Prostate gland (tissue), 2 donors: ENCODE results near the gene CPLX1. TPM values are rescaled to one million over a fixed set of nuclear protein-coding genes. Genes with fewer than 3 reads are reported as not detected.

ENCODE experiments used
- DNase-seq: peaks from one replicate; pipeline ENCODE4 v3.0.0-alpha.2; 2019; ENCODE audit warnings: low spot score
- H3K27ac ChIP-seq, 2 donors: fragments of 200-600 bp; sonication (generic); 2 replicates each; pipeline ENCODE4 v1.5.1; 2017 to 2019
- H3K27me3 ChIP-seq: fragments of 200-600 bp; sonication (generic); replicated peaks from 2 replicates; pipeline ENCODE4 v1.5.1; 2019; ENCODE audit not compliant: insufficient read depth
- H3K36me3 ChIP-seq, 2 donors: fragments of 200-600 bp; sonication (generic); 1 replicate in 1 of 2; 2 replicates in 1 of 2; pipeline versions ENCODE4 v1.5.1 to v1.8.1; 2017 to 2019
- H3K4me1 ChIP-seq: fragments of 200-600 bp; sonication (generic); replicated peaks from 2 replicates; pipeline ENCODE4 v1.5.1; 2019
- H3K4me3 ChIP-seq, 2 donors: fragments of 200-600 bp; sonication (generic); 2 replicates each; pipeline ENCODE4 v1.5.1; 2017 to 2019
- H3K9me3 ChIP-seq: fragments of 200-600 bp; sonication (generic); 2 replicates; pipeline ENCODE4 v1.5.1; 2017
- POLR2A ChIP-seq: fragments of 450-650 bp; IDR thresholded peaks from one replicate; pipeline ENCODE4 v1.6.1; 2016; ENCODE audit warnings: antibody characterized with exemption, mild to moderate bottlenecking
- POLR2AphosphoS5 ChIP-seq: sonication (generic); formaldehyde crosslinking; IDR thresholded peaks from one replicate; pipeline ENCODE4 v1.6.1; 2017; ENCODE audit warnings: antibody characterized with exemption
- WGBS: methylation state at CpG from one replicate; pipeline ENCODE4 v1.1.5; 2018; 5-methylcytosine and 5-hydroxymethylcytosine counted together
- intact Hi-C: fragments of 100-400 bp; cut with DNase I; formaldehyde crosslinking; loops from one replicate; pipeline ENCODE4 v1.14.2; 2022
- total RNA-seq, 2 donors: library from RNA; depleted of rRNA; stranded (reverse); fragments of >200 nt; gene quantifications; one replicate each; pipeline ENCODE4 v1.1.0, GENCODE V29; 2016
- TF ChIP-seq, protein P1 (sequence below), 4 experiments: fragments of 200-600 bp in 2 of 4; fragments of 450-650 bp in 2 of 4; sonication (generic) in 2 of 4; IDR thresholded peaks; 1 replicate in 3 of 4; 2 replicates in 1 of 4; pipeline ENCODE4 v1.5.1; 2016 to 2019; ENCODE audit warnings: antibody characterized with exemption in 4 of 4, mild to moderate bottlenecking in 2 of 4, moderate library complexity in 2 of 4

Gene CPLX1
- total RNA-seq, 2 donors from 2014 or later = 2.5 to 4.4 TPM

DNA sequence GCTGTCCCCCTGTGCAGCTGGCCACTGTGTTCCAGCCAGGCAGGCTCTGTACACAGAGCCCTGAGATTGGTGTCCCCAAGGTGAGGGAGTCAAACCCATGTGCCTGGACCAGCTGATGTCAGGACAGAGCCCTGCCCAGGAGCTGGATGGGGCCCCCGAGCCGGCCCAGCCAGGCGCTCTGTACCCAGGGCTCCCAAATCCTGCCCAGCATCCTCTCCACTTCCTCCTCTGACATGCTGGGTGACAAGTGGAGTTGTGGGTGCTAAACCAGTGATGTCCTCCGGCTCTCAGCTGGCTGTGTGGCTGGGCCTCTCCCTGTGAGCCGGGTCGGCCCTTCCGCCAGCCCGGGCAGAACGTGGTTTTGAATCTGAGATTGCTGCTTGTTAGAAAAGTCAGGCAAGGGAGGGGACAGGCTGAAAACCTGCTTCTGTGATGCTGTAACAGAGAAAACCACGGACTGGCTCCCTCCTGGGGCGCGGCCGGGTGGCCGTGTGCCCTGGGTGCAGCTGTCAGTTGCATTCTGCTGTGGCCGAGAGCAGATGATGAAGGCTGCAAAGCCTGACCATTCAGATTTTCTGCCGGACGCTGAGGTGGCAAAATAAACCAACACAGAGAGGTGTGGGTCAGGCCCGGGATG is 7.9 kb upstream of the CPLX1 start:
- no peaks in the 10 kb centered on the region for H3K9me3 ChIP-seq
- intact Hi-C loops = no loop called here
- no peak overlapping the region for H3K27ac ChIP-seq
- H3K36me3 ChIP-seq = no peaks in the 10 kb centered on the region
- no peak for DNase-seq
- no peaks in the 10 kb centered on the region for H3K27me3 ChIP-seq
- H3K4me1 ChIP-seq = no peaks in the 10 kb centered on the region
- no peak for TF ChIP-seq POLR2AphosphoS5
- no peak for TF ChIP-seq POLR2A
- TF ChIP-seq, protein P1, sequence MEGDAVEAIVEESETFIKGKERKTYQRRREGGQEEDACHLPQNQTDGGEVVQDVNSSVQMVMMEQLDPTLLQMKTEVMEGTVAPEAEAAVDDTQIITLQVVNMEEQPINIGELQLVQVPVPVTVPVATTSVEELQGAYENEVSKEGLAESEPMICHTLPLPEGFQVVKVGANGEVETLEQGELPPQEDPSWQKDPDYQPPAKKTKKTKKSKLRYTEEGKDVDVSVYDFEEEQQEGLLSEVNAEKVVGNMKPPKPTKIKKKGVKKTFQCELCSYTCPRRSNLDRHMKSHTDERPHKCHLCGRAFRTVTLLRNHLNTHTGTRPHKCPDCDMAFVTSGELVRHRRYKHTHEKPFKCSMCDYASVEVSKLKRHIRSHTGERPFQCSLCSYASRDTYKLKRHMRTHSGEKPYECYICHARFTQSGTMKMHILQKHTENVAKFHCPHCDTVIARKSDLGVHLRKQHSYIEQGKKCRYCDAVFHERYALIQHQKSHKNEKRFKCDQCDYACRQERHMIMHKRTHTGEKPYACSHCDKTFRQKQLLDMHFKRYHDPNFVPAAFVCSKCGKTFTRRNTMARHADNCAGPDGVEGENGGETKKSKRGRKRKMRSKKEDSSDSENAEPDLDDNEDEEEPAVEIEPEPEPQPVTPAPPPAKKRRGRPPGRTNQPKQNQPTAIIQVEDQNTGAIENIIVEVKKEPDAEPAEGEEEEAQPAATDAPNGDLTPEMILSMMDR (IDR thresholded peaks at IDR 0.05) = no peak
- 53% methylated on average over 16 of the region's 18 CpGs for WGBS
- no peak overlapping the region for H3K4me3 ChIP-seq

GRCh38 chr4:833156-833555 is 7.2 kb upstream of the CPLX1 start:
- Histone ChIP-seq H3K27me3 (no peaks in the 10 kb centered on the region), H3K4me3 (no peak overlapping the region), H3K27ac (no peak overlapping the region), H3K36me3 (no peaks in the 10 kb centered on the region), H3K4me1 (no peaks in the 10 kb centered on the region), H3K9me3 (no peaks in the 10 kb centered on the region)
- no peak for DNase-seq
- no peak for TF ChIP-seq POLR2A
- TF ChIP-seq, protein P1 (IDR thresholded peaks at IDR 0.05) = no peak
- TF ChIP-seq POLR2AphosphoS5 = no peak
- intact Hi-C loops = no loop called here
- WGBS = 48% methylated on average over 10 of the region's 10 CpGs

- WGBS = 82% methylated on average over 4 of the region's 9 CpGs
- Histone ChIP-seq H3K36me3 (no peaks in the 10 kb centered on the region), H3K4me3 (no peak overlapping the region), H3K9me3 (no peaks in the 10 kb centered on the region), H3K27ac (no peak overlapping the region), H3K4me1 (no peaks in the 10 kb centered on the region), H3K27me3 (no peaks in the 10 kb centered on the region)
- intact Hi-C loops = no loop called here
- no peak for DNase-seq
- TF ChIP-seq POLR2A = no peak
- TF ChIP-seq POLR2AphosphoS5 = no peak
- TF ChIP-seq, protein P1 (IDR thresholded peaks at IDR 0.05) = no peak
These were observed 6.6 kb upstream of the CPLX1 start for GRCh38 chr4:832536-832935.

DNA sequence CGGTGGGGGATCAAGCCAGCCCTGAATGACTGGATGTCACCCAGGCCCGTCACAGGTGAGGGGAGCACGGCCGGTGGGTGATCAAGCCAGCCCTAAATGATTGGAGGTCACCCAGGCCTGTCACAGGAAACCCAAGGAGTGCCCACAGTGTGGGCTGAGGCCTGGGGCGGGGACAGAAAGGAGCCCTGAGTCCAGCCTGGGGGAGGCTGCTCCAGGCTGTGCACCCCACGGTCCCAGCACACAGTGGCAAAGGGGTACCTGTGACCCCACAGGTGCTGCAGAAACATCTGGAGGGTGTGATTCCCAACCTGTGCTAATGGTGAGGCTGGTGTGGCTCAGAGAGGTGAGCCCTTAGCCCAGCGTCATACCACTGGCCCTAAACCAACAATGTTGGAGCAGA is 6.2 kb upstream of the CPLX1 start:
- H3K9me3 ChIP-seq = no peaks in the 10 kb centered on the region
- no peaks in the 10 kb centered on the region for H3K4me1 ChIP-seq
- no peaks in the 10 kb centered on the region for H3K27me3 ChIP-seq
- intact Hi-C loops = no loop called here
- no peaks in the 10 kb centered on the region for H3K36me3 ChIP-seq
- 87% methylated on average over 7 of the region's 7 CpGs for WGBS
- TF ChIP-seq, protein P1 (IDR thresholded peaks at IDR 0.05) = no peak
- TF ChIP-seq POLR2A (no peak), POLR2AphosphoS5 (no peak)
- H3K27ac ChIP-seq = no peak overlapping the region
- DNase-seq = no peak
- H3K4me3 ChIP-seq = no peak overlapping the region

GRCh38 chr4:831483-831805 is 5.5 kb upstream of the CPLX1 start:
- no peaks in the 10 kb centered on the region for H3K9me3 ChIP-seq
- WGBS = 82% methylated on average over 3 of the region's 3 CpGs
- H3K4me3 ChIP-seq = no peak overlapping the region
- TF ChIP-seq, protein P1 (IDR thresholded peaks at IDR 0.05) = no peak
- TF ChIP-seq POLR2AphosphoS5 (no peak), POLR2A (no peak)
- no peaks in the 10 kb centered on the region for H3K27me3 ChIP-seq
- peaks cover 3% of the 10 kb centered on the region for H3K4me1 ChIP-seq
- intact Hi-C loops = no loop called here
- no peak for DNase-seq
- H3K36me3 ChIP-seq = no peaks in the 10 kb centered on the region
- no peak overlapping the region for H3K27ac ChIP-seq
